ENCODE results near the gene CLDND2.

Gene CLDND2

DNA sequence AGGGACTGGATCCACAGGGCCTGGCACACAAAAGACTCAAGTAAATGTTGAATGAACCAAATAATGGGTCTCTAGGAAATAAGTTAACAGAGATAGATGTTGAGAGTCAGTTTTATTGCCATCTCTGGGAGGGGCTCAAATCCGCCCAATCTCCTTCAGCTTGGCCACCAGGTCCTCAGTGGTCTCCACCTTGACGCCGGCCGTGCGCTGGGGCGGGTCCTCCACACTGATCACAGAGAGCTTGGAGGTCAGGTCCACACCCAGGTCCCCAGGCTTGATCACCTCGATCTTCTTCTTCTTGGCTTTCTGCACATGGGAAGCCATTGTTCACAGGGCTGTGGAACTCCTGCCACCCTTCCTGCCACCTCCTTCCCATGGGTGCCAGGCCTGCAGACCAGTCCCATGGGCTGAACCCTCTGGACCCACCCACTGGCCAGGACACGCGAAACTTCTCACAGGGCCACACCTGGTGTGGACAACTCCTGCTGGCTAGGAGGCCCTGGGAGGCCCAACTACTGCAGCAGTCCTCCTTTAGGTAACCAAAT is 23.7 kb downstream of the CLDND2 start:
- FAIRE-seq = no peak
- no peak for TF ChIP-seq POLR2A (IDR thresholded peaks at IDR 0.05; ENCODE audit: low read depth, low read length)
- TF ChIP-seq TAF1 (IDR thresholded peaks at IDR 0.05; ENCODE audit: low read depth, low read length) = no peak
- no peak for TF ChIP-seq POLR2AphosphoS5 (IDR thresholded peaks at IDR 0.05; ENCODE audit: low read depth, low read length)
- TF ChIP-seq PAX5 (IDR thresholded peaks at IDR 0.05; ENCODE audit: insufficient read depth, low read length, severe bottlenecking) = no peak
- no peak for TF ChIP-seq POU2F2 (IDR thresholded peaks at IDR 0.05; ENCODE audit: low read depth, low read length)
- TF ChIP-seq SPI1 (IDR thresholded peaks at IDR 0.05; ENCODE audit: low read depth, low read length) = no peak
- no peak for DNase-seq (ENCODE audit: insufficient read length, low spot score)

DNA sequence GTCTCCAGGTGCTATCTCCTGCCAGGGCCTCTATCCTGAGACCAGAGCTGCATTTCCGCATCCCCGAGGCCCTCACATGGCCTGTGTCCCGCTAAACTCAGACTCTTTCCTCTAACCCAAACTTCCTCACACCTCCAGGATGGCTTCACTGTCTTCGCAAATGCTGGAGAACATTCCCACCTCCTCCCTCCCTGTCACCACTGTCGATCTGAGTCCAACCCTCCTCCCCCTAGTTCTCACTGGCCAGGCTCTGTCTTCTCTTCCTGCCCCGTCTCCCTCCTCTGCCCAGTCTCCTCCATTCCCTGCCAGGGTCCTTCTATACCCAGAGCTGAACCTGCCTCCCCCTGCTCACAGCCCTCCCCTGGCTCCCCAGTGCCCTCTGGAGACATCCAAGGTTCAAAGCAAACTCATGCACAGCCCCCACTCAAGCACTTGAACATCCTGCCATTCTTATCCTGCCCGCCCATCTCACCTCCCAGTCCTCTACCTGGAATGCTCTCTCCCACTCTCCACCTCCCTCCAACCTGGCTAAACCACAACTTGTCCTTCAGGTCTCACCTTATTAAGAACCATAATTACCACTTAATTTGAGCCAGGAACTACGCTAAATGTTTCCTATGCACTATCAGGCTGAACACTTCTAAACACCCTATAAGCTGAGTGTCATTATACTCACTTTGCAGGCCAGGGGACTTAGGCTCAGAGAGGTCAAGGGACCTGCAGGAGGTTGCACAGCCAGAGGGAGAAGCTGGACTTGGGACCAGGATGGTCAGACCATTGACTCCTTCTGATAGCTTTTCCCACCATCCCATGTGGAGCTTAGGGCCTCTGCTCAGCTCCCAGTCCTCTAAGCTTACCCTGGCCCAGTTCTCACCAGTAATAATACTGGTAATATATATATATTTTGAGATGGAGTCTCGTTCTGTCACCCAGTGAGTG is 25.9 kb downstream of the CLDND2 start:
- DNase-seq (ENCODE audit: insufficient read length, low spot score) (no peak), FAIRE-seq (no peak)
- TF ChIP-seq PAX5 (IDR thresholded peaks at IDR 0.05; ENCODE audit: insufficient read depth, low read length, severe bottlenecking) (no peak), POU2F2 (IDR thresholded peaks at IDR 0.05; ENCODE audit: low read depth, low read length) (no peak), SPI1 (IDR thresholded peaks at IDR 0.05; ENCODE audit: low read depth, low read length) (no peak), TAF1 (IDR thresholded peaks at IDR 0.05; ENCODE audit: low read depth, low read length) (no peak), POLR2AphosphoS5 (IDR thresholded peaks at IDR 0.05; ENCODE audit: low read depth, low read length) (no peak), POLR2A (IDR thresholded peaks at IDR 0.05; ENCODE audit: low read depth, low read length) (no peak)

- FAIRE-seq (no peak), DNase-seq (ENCODE audit: insufficient read length, low spot score) (no peak)
- no peak for TF ChIP-seq POLR2A (IDR thresholded peaks at IDR 0.05; ENCODE audit: low read depth, low read length)
- no peak for TF ChIP-seq PAX5 (IDR thresholded peaks at IDR 0.05; ENCODE audit: insufficient read depth, low read length, severe bottlenecking)
- TF ChIP-seq SPI1 (IDR thresholded peaks at IDR 0.05; ENCODE audit: low read depth, low read length) = no peak
- TF ChIP-seq POLR2AphosphoS5 (IDR thresholded peaks at IDR 0.05; ENCODE audit: low read depth, low read length) = no peak
- TF ChIP-seq POU2F2 (IDR thresholded peaks at IDR 0.05; ENCODE audit: low read depth, low read length) = no peak
- TF ChIP-seq TAF1 (IDR thresholded peaks at IDR 0.05; ENCODE audit: low read depth, low read length) = no peak
Measured at GRCh38 chr19:51341976-51342580, 26.7 kb downstream of the CLDND2 start, which contains the start of gene VSIG10L. VSIG10L (minus strand) TSS chr19:51342139; CDS start chr19:51342124, 15 bp downstream.

DNA sequence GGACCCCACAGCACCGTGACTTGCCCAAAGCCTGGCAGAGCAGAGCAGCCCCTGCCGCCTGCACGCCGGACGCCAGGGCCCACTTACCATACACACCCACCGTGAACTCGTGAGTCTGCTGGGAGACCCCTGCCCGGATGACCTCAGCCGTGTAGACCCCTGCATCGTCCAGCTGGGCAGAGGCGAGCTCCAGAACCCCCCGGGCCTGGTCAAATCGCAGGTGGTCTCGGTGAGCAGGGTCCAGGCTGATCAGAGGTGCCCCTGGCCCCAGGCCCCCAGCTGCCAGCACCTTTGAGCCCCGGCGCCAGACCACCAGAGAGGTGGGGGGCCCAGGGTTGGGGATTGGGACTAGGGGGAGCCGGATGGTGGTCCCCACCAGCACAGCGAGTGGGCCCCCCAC is 27.7 kb downstream of the CLDND2 start:
- DNase-seq (ENCODE audit: insufficient read length, low spot score) (no peak), FAIRE-seq (no peak)
- TF ChIP-seq POLR2AphosphoS5 (IDR thresholded peaks at IDR 0.05; ENCODE audit: low read depth, low read length) (no peak), POLR2A (IDR thresholded peaks at IDR 0.05; ENCODE audit: low read depth, low read length) (no peak), TAF1 (IDR thresholded peaks at IDR 0.05; ENCODE audit: low read depth, low read length) (no peak), PAX5 (IDR thresholded peaks at IDR 0.05; ENCODE audit: insufficient read depth, low read length, severe bottlenecking) (no peak), SPI1 (IDR thresholded peaks at IDR 0.05; ENCODE audit: low read depth, low read length) (no peak), POU2F2 (IDR thresholded peaks at IDR 0.05; ENCODE audit: low read depth, low read length) (no peak)

GRCh38 chr19:51339687-51340656 is 28.8 kb downstream of the CLDND2 start:
- no peak for TF ChIP-seq POLR2AphosphoS5 (IDR thresholded peaks at IDR 0.05; ENCODE audit: low read depth, low read length)
- TF ChIP-seq TAF1 (IDR thresholded peaks at IDR 0.05; ENCODE audit: low read depth, low read length) = no peak
- no peak for TF ChIP-seq SPI1 (IDR thresholded peaks at IDR 0.05; ENCODE audit: low read depth, low read length)
- no peak for TF ChIP-seq POLR2A (IDR thresholded peaks at IDR 0.05; ENCODE audit: low read depth, low read length)
- TF ChIP-seq PAX5 (IDR thresholded peaks at IDR 0.05; ENCODE audit: insufficient read depth, low read length, severe bottlenecking) = no peak
- no peak for TF ChIP-seq POU2F2 (IDR thresholded peaks at IDR 0.05; ENCODE audit: low read depth, low read length)
- peak; percentile 94 for FAIRE-seq
- peak; percentile 89 for DNase-seq (ENCODE audit: insufficient read length, low spot score)

DNA sequence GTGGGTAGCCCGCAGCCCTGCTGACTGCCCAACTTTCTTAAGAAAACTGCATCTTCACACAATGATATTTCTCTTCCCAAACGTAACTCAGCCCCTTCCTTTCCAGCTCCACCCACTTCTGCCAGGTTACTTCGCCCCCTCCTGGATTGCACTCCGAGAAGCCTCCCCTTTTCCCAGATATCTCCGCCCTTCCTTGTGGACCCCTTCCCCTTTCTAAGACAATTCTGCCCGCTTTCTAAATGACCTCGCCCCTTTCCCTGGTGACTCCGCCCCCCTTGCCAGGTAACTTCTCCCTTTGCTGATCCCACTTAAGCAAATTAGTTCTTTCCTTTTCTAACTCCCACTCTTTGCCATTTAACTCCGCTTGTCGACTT is 29.5 kb downstream of the CLDND2 start:
- DNase-seq (ENCODE audit: insufficient read length, low spot score) = no peak
- FAIRE-seq = no peak
- no peak for TF ChIP-seq PAX5 (IDR thresholded peaks at IDR 0.05; ENCODE audit: insufficient read depth, low read length, severe bottlenecking)
- no peak for TF ChIP-seq POLR2AphosphoS5 (IDR thresholded peaks at IDR 0.05; ENCODE audit: low read depth, low read length)
- TF ChIP-seq POU2F2 (IDR thresholded peaks at IDR 0.05; ENCODE audit: low read depth, low read length) = no peak
- TF ChIP-seq SPI1 (IDR thresholded peaks at IDR 0.05; ENCODE audit: low read depth, low read length) = no peak
- no peak for TF ChIP-seq POLR2A (IDR thresholded peaks at IDR 0.05; ENCODE audit: low read depth, low read length)

DNA sequence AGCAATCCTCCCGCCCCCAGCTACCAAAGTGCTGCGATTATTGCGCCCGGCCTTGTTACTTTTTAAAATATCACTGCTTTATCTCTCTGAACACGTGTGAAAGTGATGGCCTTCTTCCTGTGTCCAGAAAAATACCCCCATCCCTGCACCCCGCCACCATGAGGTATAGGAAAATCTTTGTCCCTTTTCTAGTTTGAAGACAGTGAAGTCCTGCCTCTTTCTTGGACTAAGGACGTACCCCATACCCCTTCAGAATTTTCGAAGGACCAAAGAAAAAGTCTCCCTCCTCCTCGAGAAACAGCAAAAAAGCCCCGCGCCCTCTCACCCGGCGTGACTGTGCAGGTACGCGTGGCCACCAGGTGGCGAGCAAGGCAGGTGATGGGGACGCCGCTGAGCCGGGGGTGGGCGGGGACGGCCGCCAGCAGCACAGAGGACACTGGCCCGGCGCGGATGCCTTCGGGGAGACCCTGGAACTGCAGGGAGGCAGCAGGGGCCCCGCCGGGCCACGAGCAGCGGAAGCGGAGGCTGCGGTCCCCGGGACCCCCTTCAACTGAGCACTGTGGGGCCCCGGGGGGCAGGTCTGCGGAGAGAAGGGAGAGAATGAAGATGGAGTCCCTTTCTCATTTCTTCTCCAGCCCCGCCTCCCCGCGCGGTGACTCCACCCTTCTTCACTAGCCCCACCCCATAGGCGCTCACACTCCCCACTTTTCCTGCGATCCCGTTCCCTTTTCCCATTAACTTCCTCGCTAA is 30.1 kb downstream of the CLDND2 start:
- DNase-seq (ENCODE audit: insufficient read length, low spot score) = peak; percentile 97
- peak; percentile 91 for FAIRE-seq
- TF ChIP-seq POLR2A (IDR thresholded peaks at IDR 0.05; ENCODE audit: low read depth, low read length) = no peak
- no peak for TF ChIP-seq POLR2AphosphoS5 (IDR thresholded peaks at IDR 0.05; ENCODE audit: low read depth, low read length)
- TF ChIP-seq POU2F2 (IDR thresholded peaks at IDR 0.05; ENCODE audit: low read depth, low read length) = no peak
- TF ChIP-seq TAF1 (IDR thresholded peaks at IDR 0.05; ENCODE audit: low read depth, low read length) = no peak
- TF ChIP-seq SPI1 (IDR thresholded peaks at IDR 0.05; ENCODE audit: low read depth, low read length) = no peak
- TF ChIP-seq PAX5 (IDR thresholded peaks at IDR 0.05; ENCODE audit: insufficient read depth, low read length, severe bottlenecking) = no peak
